H9 (cell line): Measurements from ENCODE around the gene SLC38A5. TPM values are rescaled to one million over a fixed set of nuclear protein-coding genes. Genes with fewer than 3 reads are reported as not detected.

Source experiments
- DNase-seq: peaks from one replicate; pipeline ENCODE4 v3.0.0-alpha.2; 2017
- H2AFZ ChIP-seq: one replicate; pipeline ENCODE4 v1.6.1; 2013; ENCODE audit warnings: mild to moderate bottlenecking, low read length, control low read depth, moderate library complexity
- H2AK5ac ChIP-seq: 2 replicates; pipeline ENCODE4 v1.6.1; 2013; ENCODE audit warnings: low read length, control low read depth, mixed read lengths; ENCODE audit not compliant: insufficient read length
- H2BK120ac ChIP-seq: one replicate; pipeline ENCODE4 v1.6.1; 2013; ENCODE audit warnings: low read depth, mild to moderate bottlenecking, low read length, control low read depth, inconsistent platforms; ENCODE audit not compliant: poor library complexity, severe bottlenecking
- H2BK12ac ChIP-seq: 2 replicates; pipeline ENCODE4 v1.6.1; 2013; ENCODE audit warnings: low read length, control low read depth, mixed read lengths, low read depth; ENCODE audit not compliant: insufficient read length
- H2BK15ac ChIP-seq: 2 replicates; pipeline ENCODE4 v1.6.1; 2013; ENCODE audit warnings: low read depth, low read length, control low read depth
- H2BK20ac ChIP-seq: one replicate; pipeline ENCODE4 v1.6.1; 2013; ENCODE audit warnings: low read depth, mild to moderate bottlenecking, low read length, control low read depth, inconsistent platforms; ENCODE audit not compliant: poor library complexity, severe bottlenecking
- H2BK5ac ChIP-seq: 2 replicates; pipeline ENCODE4 v1.6.1; 2013; ENCODE audit warnings: low read length, control low read depth, mixed read lengths; ENCODE audit not compliant: insufficient read length
- H3K14ac ChIP-seq: 2 replicates; pipeline ENCODE4 v1.6.1; 2013; ENCODE audit warnings: low read length, control low read depth; ENCODE audit not compliant: insufficient read depth
- H3K18ac ChIP-seq: 2 replicates; pipeline ENCODE4 v1.6.1; 2013; ENCODE audit warnings: low read depth, mild to moderate bottlenecking, mixed read lengths, low read length, control low read depth; ENCODE audit not compliant: insufficient read length
- H3K23ac ChIP-seq: 2 replicates; pipeline ENCODE4 v1.6.1; 2013; ENCODE audit warnings: low read length, control low read depth, mixed read lengths, low read depth; ENCODE audit not compliant: insufficient read length
- H3K23me2 ChIP-seq: 2 replicates; pipeline ENCODE4 v1.6.1; 2013; ENCODE audit warnings: low read depth, mild to moderate bottlenecking, mixed read lengths, low read length, control low read depth; ENCODE audit not compliant: insufficient read length, poor library complexity, severe bottlenecking
- H3K27ac ChIP-seq: 2 replicates; pipeline ENCODE4 v1.5.1; 2013; ENCODE audit warnings: low read length, control low read depth, mixed read lengths, low read depth; ENCODE audit not compliant: insufficient read length
- H3K27me3 ChIP-seq: 2 replicates; pipeline ENCODE4 v1.6.1; 2013; ENCODE audit warnings: low read length, control low read depth, inconsistent platforms; ENCODE audit not compliant: insufficient read depth
- H3K4ac ChIP-seq: 2 replicates; pipeline ENCODE4 v1.6.1; 2013; ENCODE audit warnings: low read depth, mild to moderate bottlenecking, control low read depth, inconsistent platforms, low read length, moderate library complexity
- H3K4me1 ChIP-seq: 2 replicates; pipeline ENCODE4 v1.6.1; 2013; ENCODE audit warnings: low read length, control low read depth, inconsistent platforms; ENCODE audit not compliant: insufficient read depth
- H3K4me2 ChIP-seq: 2 replicates; pipeline ENCODE4 v1.6.1; 2013; ENCODE audit warnings: low read length, control low read depth, mixed read lengths; ENCODE audit not compliant: insufficient read length, insufficient read depth
- H3K56ac ChIP-seq: 2 replicates; pipeline ENCODE4 v1.6.1; 2013; ENCODE audit warnings: low read depth, mild to moderate bottlenecking, mixed read lengths, low read length, control low read depth; ENCODE audit not compliant: insufficient read length
- H3K79me1 ChIP-seq: 2 replicates; pipeline ENCODE4 v1.6.1; 2013; ENCODE audit warnings: low read depth, mild to moderate bottlenecking, moderate library complexity, low read length, control low read depth, inconsistent platforms; ENCODE audit not compliant: insufficient read depth, poor library complexity, severe bottlenecking
- H3K79me2 ChIP-seq: 2 replicates; pipeline ENCODE4 v1.6.1; 2013; ENCODE audit warnings: low read length, control low read depth, inconsistent platforms; ENCODE audit not compliant: insufficient read depth
- H3K9ac ChIP-seq: 2 replicates; pipeline ENCODE4 v1.6.1; 2013; ENCODE audit warnings: low read length, control low read depth, mixed read lengths; ENCODE audit not compliant: insufficient read length; ENCODE audit errors: extremely low read depth
- H3K9me3 ChIP-seq: one replicate; pipeline ENCODE4 v1.6.1; 2013; ENCODE audit warnings: low read depth, low read length, inconsistent platforms; ENCODE audit not compliant: control insufficient read depth
- H3T11ph ChIP-seq: one replicate; pipeline ENCODE4 v1.6.1; 2013; ENCODE audit warnings: mild to moderate bottlenecking, low read length, control low read depth, inconsistent platforms
- H4K20me1 ChIP-seq: one replicate; pipeline ENCODE4 v1.6.1; 2013; ENCODE audit not compliant: control insufficient read depth, insufficient read length, insufficient read depth
- H4K5ac ChIP-seq: 2 replicates; pipeline ENCODE4 v1.6.1; 2013; ENCODE audit warnings: low read depth, mild to moderate bottlenecking, mixed read lengths, low read length, control low read depth; ENCODE audit not compliant: insufficient read length
- H4K8ac ChIP-seq: replicated peaks from 2 replicates; pipeline ENCODE4 v1.6.1; 2013; ENCODE audit warnings: low read length, control low read depth, mixed read lengths, low read depth; ENCODE audit not compliant: insufficient read length
- H4K91ac ChIP-seq: 2 replicates; pipeline ENCODE4 v1.6.1; 2013; ENCODE audit warnings: low read depth, mild to moderate bottlenecking, moderate library complexity, mixed read lengths, low read length, control low read depth; ENCODE audit not compliant: insufficient read length
- H3K27ac Mint-ChIP-seq, 3 experiments: 2 replicates in 2 of 3; 3 replicates in 1 of 3; pipeline ENCODE4 v1.8.0; 2020 to 2021; ENCODE audit warnings: mixed read lengths in 3 of 3, mild to moderate bottlenecking in 1 of 3, moderate library complexity in 1 of 3
- H3K27me3 Mint-ChIP-seq: 2 replicates; pipeline ENCODE4 v1.8.0; 2021; ENCODE audit warnings: low read depth, mild to moderate bottlenecking, moderate library complexity, mixed read lengths
- H3K36me3 Mint-ChIP-seq, 3 experiments: 2 replicates in 2 of 3; 3 replicates in 1 of 3; pipeline ENCODE4 v1.8.0; 2020 to 2021; ENCODE audit warnings: low read depth in 3 of 3, mixed read lengths in 3 of 3; ENCODE audit not compliant: insufficient read depth in 1 of 3
- H3K4me1 Mint-ChIP-seq, 2 experiments: 2 replicates each; pipeline ENCODE4 v1.8.0; 2020; ENCODE audit warnings: mixed read lengths in 2 of 2
- H3K4me3 Mint-ChIP-seq, 2 experiments: 2 replicates in 1 of 2; 3 replicates in 1 of 2; pipeline ENCODE4 v1.8.0; 2020 to 2021; ENCODE audit warnings: mild to moderate bottlenecking in 2 of 2, mixed read lengths in 2 of 2, moderate library complexity in 1 of 2
- H3K9me3 Mint-ChIP-seq, 2 experiments: 2 replicates in 1 of 2; 3 replicates in 1 of 2; pipeline ENCODE4 v1.8.0; 2020; ENCODE audit warnings: mild to moderate bottlenecking in 2 of 2, mixed read lengths in 2 of 2, moderate library complexity in 1 of 2
- WGBS: extraction: QIAGEN DNeasy Blood & Tissue Kit; methylation state at CpG from one replicate; pipeline ENCODE4 v1.1.7; 2013; ENCODE audit warnings: missing lambda C conversion rate, low lambda C conversion rate, mixed read lengths; ENCODE audit not compliant: insufficient read length; ENCODE audit errors: extremely low coverage; 5-methylcytosine and 5-hydroxymethylcytosine counted together
- total RNA-seq: library from RNA; stranded (reverse); gene quantifications from 2 replicates; pipeline ENCODE4 v1.2.1, GENCODE V29; 2021
- TF ChIP-seq, protein P1 (sequence below): fragments of 200-600 bp; sonication (generic); conservative IDR thresholded peaks from 3 replicates; pipeline ENCODE4 v1.8.0; 2021; ENCODE audit warnings: antibody characterized with exemption, mild to moderate bottlenecking

SLC38A5 gene
- total RNA-seq, 1 experiment from 2014 or later: 28.3 TPM

DNA sequence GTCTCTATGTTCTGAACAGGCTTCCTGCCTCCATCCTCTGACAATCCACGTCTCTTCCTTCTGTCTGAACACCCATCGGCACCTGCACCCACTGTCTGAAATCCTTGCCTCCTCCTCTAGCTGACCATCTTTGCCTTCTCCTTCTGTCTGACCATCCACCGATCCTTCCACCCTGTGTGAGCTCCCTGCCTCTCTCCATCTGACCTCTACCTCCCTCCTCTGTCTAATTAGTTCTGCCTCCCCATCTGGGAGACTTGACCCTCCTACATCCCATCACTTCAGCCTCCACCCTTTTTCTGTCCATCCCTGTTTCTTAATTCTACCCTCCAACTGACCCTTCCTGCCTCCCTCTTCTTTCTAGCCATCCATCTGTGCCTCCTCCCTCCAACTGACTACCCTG, 10.0 kb downstream of the SLC38A5 start:
- TF ChIP-seq, protein P1, sequence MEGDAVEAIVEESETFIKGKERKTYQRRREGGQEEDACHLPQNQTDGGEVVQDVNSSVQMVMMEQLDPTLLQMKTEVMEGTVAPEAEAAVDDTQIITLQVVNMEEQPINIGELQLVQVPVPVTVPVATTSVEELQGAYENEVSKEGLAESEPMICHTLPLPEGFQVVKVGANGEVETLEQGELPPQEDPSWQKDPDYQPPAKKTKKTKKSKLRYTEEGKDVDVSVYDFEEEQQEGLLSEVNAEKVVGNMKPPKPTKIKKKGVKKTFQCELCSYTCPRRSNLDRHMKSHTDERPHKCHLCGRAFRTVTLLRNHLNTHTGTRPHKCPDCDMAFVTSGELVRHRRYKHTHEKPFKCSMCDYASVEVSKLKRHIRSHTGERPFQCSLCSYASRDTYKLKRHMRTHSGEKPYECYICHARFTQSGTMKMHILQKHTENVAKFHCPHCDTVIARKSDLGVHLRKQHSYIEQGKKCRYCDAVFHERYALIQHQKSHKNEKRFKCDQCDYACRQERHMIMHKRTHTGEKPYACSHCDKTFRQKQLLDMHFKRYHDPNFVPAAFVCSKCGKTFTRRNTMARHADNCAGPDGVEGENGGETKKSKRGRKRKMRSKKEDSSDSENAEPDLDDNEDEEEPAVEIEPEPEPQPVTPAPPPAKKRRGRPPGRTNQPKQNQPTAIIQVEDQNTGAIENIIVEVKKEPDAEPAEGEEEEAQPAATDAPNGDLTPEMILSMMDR: no peak
- Mint-ChIP-seq H3K27ac (no peak overlapping the region), H3K4me1 (no peaks in the 10 kb centered on the region), H3K36me3 (peaks cover 37 to 45% (median 43%) of the 10 kb centered on the region in 3 experiments), H3K4me3 (no peak overlapping the region), H3K27me3 (no peaks in the 10 kb centered on the region), H3K9me3 (peaks cover 67 to 73% of the 10 kb centered on the region in 2 experiments)
- WGBS: no CpG with 5 or more reads among the region's 3 CpGs
- Histone ChIP-seq H4K5ac (no peak overlapping the region), H2BK5ac (no peak overlapping the region), H3K9me3 (peaks cover 44% of the 10 kb centered on the region), H2BK120ac (no peak overlapping the region), H2BK12ac (no peak overlapping the region), H3T11ph (no peak overlapping the region), H3K56ac (no peak overlapping the region), H3K4ac (no peak overlapping the region), H2AK5ac (no peak overlapping the region), H3K4me2 (no peak overlapping the region), H3K27me3 (no peaks in the 10 kb centered on the region), H3K23me2 (no peaks in the 10 kb centered on the region), H3K18ac (no peak overlapping the region), H3K79me1 (no peaks in the 10 kb centered on the region), H2BK20ac (no peak overlapping the region), H4K20me1 (no peaks in the 10 kb centered on the region), H3K9ac (no peak overlapping the region), H3K23ac (no peak overlapping the region), H3K79me2 (no peaks in the 10 kb centered on the region), H3K27ac (no peak overlapping the region), H4K91ac (no peak overlapping the region), H4K8ac (no peak overlapping the region), H2BK15ac (no peak overlapping the region), H3K4me1 (no peaks in the 10 kb centered on the region), H2AFZ (no peak overlapping the region), H3K14ac (no peak overlapping the region)
- no peak for DNase-seq
